Activated CD8-positive, alpha-beta T cell treated with anti-CD3 and anti-CD28 coated beads for 36 hours (primary cell): ENCODE data around the gene ATP8B2. TPM values are rescaled to one million over a fixed set of nuclear protein-coding genes. Genes with fewer than 3 reads are reported as not detected.
"Not testable (repeated sequence)": the region's sequence is repeated elsewhere in the genome, so short reads cannot be mapped to it uniquely, and the experiment has no call there.

Experiments
- ATAC-seq: fragments of 200-7000 bp; cut with Tn5 transposase; one replicate; pipeline ENCODE4 v1.10.0; 2021; ENCODE audit warnings: mild to moderate bottlenecking, moderate library complexity
- CTCF ChIA-PET: fragments of 350-600 bp; sonication (Branson Sonifier 250); formaldehyde crosslinking; loops from one replicate; lab custom pipeline; 2021; ENCODE audit warnings: antibody characterized with exemption; lab: Charles Lee
- POLR2A ChIA-PET: fragments of 350-600 bp; sonication (Branson Sonifier 250); formaldehyde crosslinking; loops from one replicate; lab custom pipeline; 2021; ENCODE audit warnings: antibody characterized with exemption; lab: Charles Lee
- DNase-seq: peaks from one replicate; pipeline ENCODE4 v3.0.0-alpha.2; 2020
- H3K27ac Mint-ChIP-seq: one replicate; pipeline ENCODE4 v1.8.0; 2021; ENCODE audit warnings: mild to moderate bottlenecking, mixed read lengths
- H3K27me3 Mint-ChIP-seq: one replicate; pipeline ENCODE4 v1.8.0; 2021; ENCODE audit warnings: mixed read lengths
- H3K36me3 Mint-ChIP-seq: one replicate; pipeline ENCODE4 v1.8.0; 2021; ENCODE audit warnings: low read depth, mixed read lengths
- H3K4me1 Mint-ChIP-seq: one replicate; pipeline ENCODE4 v1.8.0; 2021; ENCODE audit warnings: low read depth, mixed read lengths
- H3K4me3 Mint-ChIP-seq: one replicate; pipeline ENCODE4 v1.8.0; 2021; ENCODE audit warnings: mild to moderate bottlenecking, moderate library complexity, mixed read lengths
- H3K9me3 Mint-ChIP-seq: one replicate; pipeline ENCODE4 v1.8.0; 2021; ENCODE audit warnings: mixed read lengths
- CTCF ChIP-seq: fragments of 200-600 bp; IDR thresholded peaks from one replicate; pipeline ENCODE4 v1.8.0; 2022; ENCODE audit warnings: antibody characterized with exemption, mild to moderate bottlenecking
- intact Hi-C: fragments of 100-400 bp; cut with micrococcal nuclease; formaldehyde crosslinking; loops from one replicate; pipeline ENCODE4 v1.10.0; 2022
- total RNA-seq, 2 experiments: library from RNA; stranded (reverse); gene quantifications; one replicate each; pipeline ENCODE4 v1.2.3, GENCODE V29; 2021

Gene ATP8B2
- total RNA-seq, 2 experiments from 2014 or later, result 52.2 to 54.7 TPM

- no peak for ATAC-seq
- no peak overlapping the region for H3K4me3 Mint-ChIP-seq
- POLR2A ChIA-PET, result interaction anchor here (1.4 kb wide), 1 partner anchor 14 kb away, joined by 3 read pairs; no protein-coding TSS in a partner anchor
- TF ChIP-seq CTCF, result no peak
- no peaks in the 10 kb centered on the region for H3K36me3 Mint-ChIP-seq
- CTCF ChIA-PET, result interaction anchor here (1.0 to 1.7 kb wide), 7 partner anchors 16 to 185 kb away, joined by 3 to 8 read pairs (median 4); no protein-coding TSS in a partner anchor
- peaks cover 5% of the 10 kb centered on the region for H3K4me1 Mint-ChIP-seq
- intact Hi-C loops, result no loop called here
- no peaks in the 10 kb centered on the region for H3K27me3 Mint-ChIP-seq
- no peak for DNase-seq
- H3K27ac Mint-ChIP-seq, result no peak overlapping the region
- peaks cover 5% of the 10 kb centered on the region for H3K9me3 Mint-ChIP-seq
Measured at GRCh38 chr1:154361357-154361756, 36.0 kb downstream of the ATP8B2 start.

GRCh38 chr1:154371436-154371835 is 46.1 kb downstream of the ATP8B2 start:
- peaks cover 8% of the 10 kb centered on the region for H3K4me1 Mint-ChIP-seq
- no peak overlapping the region for H3K27ac Mint-ChIP-seq
- no peaks in the 10 kb centered on the region for H3K36me3 Mint-ChIP-seq
- no peak for TF ChIP-seq CTCF
- no peaks in the 10 kb centered on the region for H3K27me3 Mint-ChIP-seq
- intact Hi-C loops, result no loop called here
- ATAC-seq (no peak), DNase-seq (no peak)
- H3K9me3 Mint-ChIP-seq, result no peaks in the 10 kb centered on the region
- no peak overlapping the region for H3K4me3 Mint-ChIP-seq
- CTCF ChIA-PET, result no interaction called here
- POLR2A ChIA-PET, result no interaction called here

GRCh38 chr1:154373777-154374357 is 48.5 kb downstream of the ATP8B2 start:
- H3K4me3 Mint-ChIP-seq, H3K9me3 Mint-ChIP-seq, intact Hi-C loops, H3K27me3 Mint-ChIP-seq, H3K27ac Mint-ChIP-seq, H3K4me1 Mint-ChIP-seq, POLR2A ChIA-PET, H3K36me3 Mint-ChIP-seq: not testable (repeated sequence)
- CTCF ChIA-PET, result interaction anchor here (1.1 kb wide), 1 partner anchor 39 kb away, joined by 3 read pairs; no protein-coding TSS in a partner anchor
- DNase-seq (peak; percentile 50), ATAC-seq (peak; percentile 34)

- intact Hi-C loops, result no loop called here
- H3K4me1 Mint-ChIP-seq, result peaks cover 7% of the 10 kb centered on the region
- DNase-seq, result no peak
- POLR2A ChIA-PET, result no interaction called here
- H3K9me3 Mint-ChIP-seq, result no peaks in the 10 kb centered on the region
- CTCF ChIA-PET, result no interaction called here
- H3K36me3 Mint-ChIP-seq, result no peaks in the 10 kb centered on the region
- no peaks in the 10 kb centered on the region for H3K27me3 Mint-ChIP-seq
- no peak for ATAC-seq
- H3K27ac Mint-ChIP-seq, result no peak overlapping the region
- no peak for TF ChIP-seq CTCF
- H3K4me3 Mint-ChIP-seq, result no peak overlapping the region
Measured at GRCh38 chr1:154379301-154379700, 54.0 kb downstream of the ATP8B2 start.

- CTCF ChIA-PET, result interaction anchor here (0.6 to 1.7 kb wide), 5 partner anchors 10 to 57 kb away, joined by 3 to 7 read pairs (median 5); no protein-coding TSS in a partner anchor
- Mint-ChIP-seq H3K27ac (peak overlapping the region; percentile 96), H3K9me3 (peaks cover 2% of the 10 kb centered on the region), H3K4me1 (peaks cover 41% of the 10 kb centered on the region), H3K36me3 (no peaks in the 10 kb centered on the region), H3K4me3 (peak overlapping the region; percentile 55), H3K27me3 (no peaks in the 10 kb centered on the region)
- no peak for TF ChIP-seq CTCF
- ATAC-seq (no peak), DNase-seq (no peak)
- POLR2A ChIA-PET, result interaction anchor here (1.0 to 1.5 kb wide), 2 partner anchors 19 to 54 kb away, joined by 3 to 6 read pairs; no protein-coding TSS in a partner anchor
- intact Hi-C loops, result no loop called here
Measured at GRCh38 chr1:154384650-154385489, 59.5 kb downstream of the ATP8B2 start.
